MM.1S (cell line): ENCODE measurements around the gene PIK3C2G.

Experiments
- DNase-seq: peaks from one replicate; pipeline ENCODE4 v3.0.0-alpha.2; 2015
- H2AFZ ChIP-seq: fragments of 300-600 bp; sonication (generic); 2 replicates; pipeline ENCODE4 v1.6.0; 2016; ENCODE audit warnings: antibody characterized with exemption, low read length
- H3F3A ChIP-seq: fragments of 300-600 bp; sonication (generic); 2 replicates; pipeline ENCODE4 v1.6.1; 2016; ENCODE audit warnings: mild to moderate bottlenecking, antibody characterized with exemption, low read length, moderate library complexity, mixed read lengths; ENCODE audit not compliant: insufficient read depth
- H3K27ac ChIP-seq: fragments of 300-600 bp; sonication (generic); 2 replicates; pipeline ENCODE4 v1.5.1; 2016; ENCODE audit warnings: mild to moderate bottlenecking, low read length
- H3K27me3 ChIP-seq: fragments of 300-600 bp; sonication (generic); replicated peaks from 2 replicates; pipeline ENCODE4 v1.6.0; 2016; ENCODE audit warnings: low read length; ENCODE audit not compliant: insufficient read depth
- H3K36me3 ChIP-seq: fragments of 300-600 bp; sonication (generic); replicated peaks from 2 replicates; pipeline ENCODE4 v1.6.1; 2016; ENCODE audit warnings: mild to moderate bottlenecking, low read length, mixed read lengths; ENCODE audit not compliant: insufficient read depth
- H3K4me1 ChIP-seq: fragments of 300-600 bp; sonication (generic); 2 replicates; pipeline ENCODE4 v1.6.1; 2016; ENCODE audit warnings: low read length, mixed read lengths
- H3K4me2 ChIP-seq: fragments of 300-600 bp; sonication (generic); 2 replicates; pipeline ENCODE4 v1.6.0; 2016; ENCODE audit warnings: low read depth, low read length
- H3K4me3 ChIP-seq: fragments of 300-600 bp; sonication (generic); 2 replicates; pipeline ENCODE4 v1.5.1; 2016; ENCODE audit warnings: low read length, mixed read lengths
- H3K79me2 ChIP-seq: fragments of 300-600 bp; sonication (generic); 2 replicates; pipeline ENCODE4 v1.6.1; 2016; ENCODE audit warnings: mixed run types, low read length, mixed read lengths
- H3K9ac ChIP-seq: fragments of 300-600 bp; sonication (generic); 2 replicates; pipeline ENCODE4 v1.6.1; 2016; ENCODE audit warnings: low read length, mixed read lengths
- H3K9me2 ChIP-seq: fragments of 300-600 bp; sonication (generic); replicated peaks from 2 replicates; pipeline ENCODE4 v1.6.1; 2016; ENCODE audit warnings: mild to moderate bottlenecking, low read length, mixed read lengths; ENCODE audit not compliant: insufficient read depth
- H3K9me3 ChIP-seq: fragments of 300-600 bp; sonication (generic); replicated peaks from 2 replicates; pipeline ENCODE4 v1.6.1; 2016; ENCODE audit warnings: mild to moderate bottlenecking, low read length, mixed read lengths; ENCODE audit not compliant: insufficient read depth
- H4K20me1 ChIP-seq: fragments of 300-600 bp; sonication (generic); 2 replicates; pipeline ENCODE4 v1.6.1; 2016; ENCODE audit warnings: mild to moderate bottlenecking, low read length, moderate library complexity, mixed read lengths; ENCODE audit not compliant: insufficient read depth
- CTCF ChIP-seq: fragments of 300-600 bp; sonication (generic); IDR thresholded peaks from 2 replicates; pipeline ENCODE4 v1.5.1; 2016; ENCODE audit warnings: antibody characterized with exemption, low read length, mixed read lengths
- EZH2 ChIP-seq: fragments of 300-600 bp; sonication (generic); optimal IDR thresholded peaks from 2 replicates; pipeline ENCODE3; 2017; ENCODE audit warnings: low read depth, mild to moderate bottlenecking, antibody characterized with exemption, low read length, mixed read lengths
- EZH2phosphoT487 ChIP-seq: fragments of 300-600 bp; sonication (generic); IDR thresholded peaks from 2 replicates; pipeline ENCODE4 v1.6.1; 2018; ENCODE audit warnings: antibody characterized with exemption, low read length

Gene PIK3C2G

GRCh38 chr12:18589316-18589715 lies 328.0 kb downstream of the PIK3C2G start:
- Histone ChIP-seq H3K27ac (no peak overlapping the region), H3K9me3 (no peaks in the 10 kb centered on the region), H3K27me3 (no peaks in the 10 kb centered on the region), H3K4me1 (no peaks in the 10 kb centered on the region), H3F3A (no peaks in the 10 kb centered on the region), H3K4me3 (no peak overlapping the region), H2AFZ (no peak overlapping the region), H3K9ac (no peak overlapping the region), H3K4me2 (no peak overlapping the region), H3K79me2 (no peaks in the 10 kb centered on the region), H3K36me3 (no peaks in the 10 kb centered on the region), H3K9me2 (no peaks in the 10 kb centered on the region), H4K20me1 (no peaks in the 10 kb centered on the region)
- no peak for DNase-seq
- no peak for TF ChIP-seq CTCF
- TF ChIP-seq EZH2: no peak
- TF ChIP-seq EZH2phosphoT487: no peak

- Histone ChIP-seq H3K4me3 (no peak overlapping the region), H3K9me2 (no peaks in the 10 kb centered on the region), H3F3A (no peaks in the 10 kb centered on the region), H3K79me2 (no peaks in the 10 kb centered on the region), H4K20me1 (no peaks in the 10 kb centered on the region), H3K9ac (no peak overlapping the region), H2AFZ (no peak overlapping the region), H3K4me2 (no peak overlapping the region), H3K27me3 (no peaks in the 10 kb centered on the region), H3K27ac (no peak overlapping the region), H3K9me3 (no peaks in the 10 kb centered on the region), H3K4me1 (no peaks in the 10 kb centered on the region), H3K36me3 (no peaks in the 10 kb centered on the region)
- no peak for DNase-seq
- no peak for TF ChIP-seq EZH2
- TF ChIP-seq EZH2phosphoT487: no peak
- no peak for TF ChIP-seq CTCF
Observed at GRCh38 chr12:18591473-18591872, 330.2 kb downstream of the PIK3C2G start.

- Histone ChIP-seq H3K79me2 (no peaks in the 10 kb centered on the region), H3K4me1 (no peaks in the 10 kb centered on the region), H3K4me3 (no peak overlapping the region), H2AFZ (no peak overlapping the region), H3F3A (no peaks in the 10 kb centered on the region), H3K27ac (no peak overlapping the region), H3K9ac (no peak overlapping the region), H3K9me2 (no peaks in the 10 kb centered on the region), H3K36me3 (no peaks in the 10 kb centered on the region), H3K9me3 (no peaks in the 10 kb centered on the region), H4K20me1 (no peaks in the 10 kb centered on the region), H3K4me2 (no peak overlapping the region), H3K27me3 (no peaks in the 10 kb centered on the region)
- no peak for DNase-seq
- TF ChIP-seq CTCF (no peak), EZH2phosphoT487 (no peak), EZH2 (no peak)
Observed at GRCh38 chr12:18595412-18595811, 334.1 kb downstream of the PIK3C2G start.
